Astrocyte of the spinal cord (primary cell): ENCODE results near the gene ATAD2B.
"Not testable (repeated sequence)": the region's sequence is repeated elsewhere in the genome, so short reads cannot be mapped to it uniquely, and the experiment has no call there.

Experiments used
- DNase-seq: peaks from one replicate; pipeline ENCODE4 v3.0.0; 2011; ENCODE audit warnings: low read depth, low spot score
- H3K4me3 ChIP-seq: 2 replicates; pipeline ENCODE4 v1.5.1; 2011; ENCODE audit warnings: low read depth, mild to moderate bottlenecking, low read length, moderate library complexity
- in situ Hi-C: cut with HindIII; loops from 2 replicates; pipeline ENCODE4 v1.10.0; 2017; ENCODE audit warnings: low sequenced_read_pairs
- TF ChIP-seq, protein P1 (sequence below): IDR thresholded peaks from 2 replicates; pipeline ENCODE4 v1.5.1; 2012; ENCODE audit warnings: low read depth, mild to moderate bottlenecking, low read length, inconsistent platforms

ATAD2B gene

GRCh38 chr2:23926750-23927571, at the start of gene ATAD2B:
ATAD2B (minus strand) TSS chr2:23927123; CDS start chr2:23926770, 353 bp downstream.
- in situ Hi-C loops, result no loop called here
- TF ChIP-seq, protein P1, sequence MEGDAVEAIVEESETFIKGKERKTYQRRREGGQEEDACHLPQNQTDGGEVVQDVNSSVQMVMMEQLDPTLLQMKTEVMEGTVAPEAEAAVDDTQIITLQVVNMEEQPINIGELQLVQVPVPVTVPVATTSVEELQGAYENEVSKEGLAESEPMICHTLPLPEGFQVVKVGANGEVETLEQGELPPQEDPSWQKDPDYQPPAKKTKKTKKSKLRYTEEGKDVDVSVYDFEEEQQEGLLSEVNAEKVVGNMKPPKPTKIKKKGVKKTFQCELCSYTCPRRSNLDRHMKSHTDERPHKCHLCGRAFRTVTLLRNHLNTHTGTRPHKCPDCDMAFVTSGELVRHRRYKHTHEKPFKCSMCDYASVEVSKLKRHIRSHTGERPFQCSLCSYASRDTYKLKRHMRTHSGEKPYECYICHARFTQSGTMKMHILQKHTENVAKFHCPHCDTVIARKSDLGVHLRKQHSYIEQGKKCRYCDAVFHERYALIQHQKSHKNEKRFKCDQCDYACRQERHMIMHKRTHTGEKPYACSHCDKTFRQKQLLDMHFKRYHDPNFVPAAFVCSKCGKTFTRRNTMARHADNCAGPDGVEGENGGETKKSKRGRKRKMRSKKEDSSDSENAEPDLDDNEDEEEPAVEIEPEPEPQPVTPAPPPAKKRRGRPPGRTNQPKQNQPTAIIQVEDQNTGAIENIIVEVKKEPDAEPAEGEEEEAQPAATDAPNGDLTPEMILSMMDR, result peak; percentile 71
- peak within 1 kb of the TSS; percentile 74 for H3K4me3 ChIP-seq
- peak; percentile 96 for DNase-seq

DNA sequence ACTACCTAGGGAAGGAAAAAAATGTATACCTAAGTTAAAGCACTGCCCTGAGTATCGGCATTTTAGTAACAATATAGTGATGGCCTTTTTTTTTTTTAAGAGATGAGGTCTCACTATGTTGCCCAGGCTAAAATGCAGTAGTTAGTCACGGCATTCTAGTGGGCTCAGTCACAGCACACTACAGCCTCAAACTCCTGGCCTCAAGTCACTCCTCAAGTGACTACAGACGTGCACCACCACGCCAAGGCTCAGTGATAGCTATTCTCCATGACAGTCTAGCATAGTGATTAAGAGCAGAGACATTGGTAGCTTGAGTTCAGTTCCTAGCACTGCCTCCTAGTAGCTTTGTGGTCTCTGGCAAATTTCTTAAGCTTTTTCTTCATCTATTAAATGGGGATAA, 40.9 kb upstream of the ATAD2B start:
- no peak overlapping the region for H3K4me3 ChIP-seq
- TF ChIP-seq, protein P1, result no peak
- DNase-seq, result no peak
- in situ Hi-C loops, result no loop called here

GRCh38 chr2:23954325-23955014, 27.5 kb upstream of the ATAD2B start:
- TF ChIP-seq, protein P1, result no peak
- no peak overlapping the region for H3K4me3 ChIP-seq
- in situ Hi-C loops, result no loop called here
- no peak for DNase-seq

DNA sequence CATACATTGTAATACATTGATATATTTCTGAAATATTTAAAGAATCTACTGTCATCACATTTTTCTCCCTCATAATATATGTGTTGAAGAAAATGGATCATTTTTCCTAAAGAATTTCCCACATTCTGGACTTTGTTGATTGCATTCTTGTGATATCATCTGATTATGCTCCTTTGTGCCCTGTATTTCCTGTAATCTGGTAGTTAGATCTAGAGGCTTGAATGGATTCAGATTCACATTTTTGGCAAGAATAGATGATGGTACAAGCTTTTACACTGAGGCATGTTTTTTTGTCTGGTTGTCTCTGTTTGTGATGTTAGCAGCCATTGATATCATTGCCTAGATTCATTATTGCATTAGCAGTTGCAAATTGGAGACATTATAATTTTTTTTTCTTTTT, 26.7 kb upstream of the ATAD2B start:
- DNase-seq, result no peak
- no peak overlapping the region for H3K4me3 ChIP-seq
- in situ Hi-C loops, result no loop called here
- TF ChIP-seq, protein P1, result no peak

DNA sequence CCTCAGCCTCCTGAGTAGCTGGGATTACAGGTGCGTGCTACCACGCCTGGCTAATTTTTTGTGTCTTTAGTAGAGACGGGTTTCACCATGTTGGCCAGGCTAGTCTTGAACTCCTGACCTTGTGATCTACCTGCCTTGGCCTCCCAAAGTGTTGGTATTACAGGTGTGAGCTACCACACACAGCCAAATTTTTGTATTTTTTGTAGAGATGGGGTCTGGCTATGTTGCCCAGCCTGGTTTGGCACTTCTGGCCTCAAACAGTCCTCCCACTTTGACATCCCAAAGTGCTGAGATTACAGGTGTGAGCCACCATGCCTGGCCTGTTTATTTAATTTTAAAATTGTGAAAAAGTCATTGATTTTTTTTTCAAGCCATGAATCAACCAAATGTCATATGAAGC, 25.6 kb upstream of the ATAD2B start:
- DNase-seq, in situ Hi-C loops, H3K4me3 ChIP-seq: not testable (repeated sequence)

DNA sequence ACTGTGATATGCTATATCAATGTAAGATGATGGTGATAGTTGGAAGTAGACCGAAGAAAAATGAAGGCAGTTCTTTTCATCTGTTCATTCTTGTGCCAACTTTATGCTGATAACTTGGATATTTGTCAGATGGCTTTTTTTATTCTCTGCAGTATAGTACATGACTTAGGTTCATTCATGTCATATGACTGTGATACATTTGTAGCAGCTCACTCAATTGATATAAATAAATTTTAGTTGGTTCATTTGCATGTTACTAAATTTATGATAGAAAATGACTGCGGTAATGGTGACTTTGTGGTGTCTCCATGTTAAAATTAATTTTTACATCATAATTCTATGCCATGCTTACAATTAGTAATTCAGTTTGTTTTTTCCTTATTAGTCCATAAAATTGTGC, 20.4 kb upstream of the ATAD2B start:
- no peak overlapping the region for H3K4me3 ChIP-seq
- TF ChIP-seq, protein P1, result no peak
- no peak for DNase-seq
- in situ Hi-C loops, result no loop called here

GRCh38 chr2:23944976-23945375, 18.1 kb upstream of the ATAD2B start:
- H3K4me3 ChIP-seq, result no peak overlapping the region
- TF ChIP-seq, protein P1, result no peak
- in situ Hi-C loops, result no loop called here
- no peak for DNase-seq
